ENCODE data around the gene DEPDC1.

DNA sequence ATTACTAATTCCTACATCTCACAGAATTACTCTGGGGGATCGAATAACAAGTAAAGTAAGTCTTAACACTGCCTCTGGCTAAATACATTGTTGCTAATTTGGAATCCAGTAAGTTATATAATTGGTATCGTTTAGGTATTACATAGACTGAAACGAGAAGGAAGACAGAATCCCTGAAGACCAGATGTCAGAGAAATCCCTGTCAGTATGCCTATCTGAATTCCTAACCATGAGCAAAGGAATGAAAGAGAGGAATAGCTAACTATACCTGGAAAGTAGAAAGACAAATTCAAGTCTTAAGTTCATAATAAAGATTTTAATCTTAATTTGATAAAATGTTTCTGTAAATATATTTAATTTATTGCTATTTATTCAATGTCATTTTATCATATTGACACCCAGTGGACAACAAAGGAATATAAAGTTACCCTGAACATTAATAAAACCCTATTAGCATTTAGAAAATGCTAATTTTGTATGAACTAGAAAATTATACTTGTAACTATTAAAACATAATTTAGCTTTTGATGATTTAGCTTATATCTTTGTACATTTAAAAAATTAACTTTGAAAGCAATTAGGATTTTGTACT lies 11.4 kb downstream of the DEPDC1 start:
- TF ChIP-seq POLR2A (IDR thresholded peaks at IDR 0.05; ENCODE audit: low read depth, low read length) (no peak), POLR2AphosphoS5 (IDR thresholded peaks at IDR 0.05; ENCODE audit: low read depth, low read length) (no peak), TAF1 (IDR thresholded peaks at IDR 0.05; ENCODE audit: low read depth, low read length) (no peak), PAX5 (IDR thresholded peaks at IDR 0.05; ENCODE audit: insufficient read depth, low read length, severe bottlenecking) (no peak), SPI1 (IDR thresholded peaks at IDR 0.05; ENCODE audit: low read depth, low read length) (no peak), POU2F2 (IDR thresholded peaks at IDR 0.05; ENCODE audit: low read depth, low read length) (no peak)

Data from GM12891 (cell line).